HepG2 (cell line): ENCODE measurements around the gene PSD. TPM values are rescaled to one million over a fixed set of nuclear protein-coding genes. Genes with fewer than 3 reads are reported as not detected.

Experiments
- ATAC-seq: fragments of 200-7000 bp; cut with Tn5 transposase; 3 replicates; pipeline ENCODE4 v1.9.1; 2020; ENCODE audit warnings: mild to moderate bottlenecking, moderate library complexity
- BruUV-seq: library from RNA; stranded (reverse); fragments of 400-500 nt; replicated peaks from 2 replicates; lab custom pipeline; 2021; lab: Mats Ljungman, UMichigan
- CTCF ChIA-PET: fragments of 300-600 bp; formaldehyde crosslinking; extraction: SDS; loops from one replicate; lab custom pipeline; 2021; ENCODE audit warnings: low total read pairs, inconsistent platforms, low intra/inter-chr PET ratio; lab: Yijun Ruan, JAX
- POLR2A ChIA-PET: fragments of 350-600 bp; sonication (Branson Sonifier 250); formaldehyde crosslinking; loops from one replicate; lab custom pipeline; 2020; ENCODE audit warnings: antibody characterized with exemption, inconsistent platforms; lab: Yijun Ruan, JAX
- DNase-seq: peaks from one replicate; pipeline ENCODE4 v3.0.0-alpha.2; 2015; ENCODE audit warnings: low spot score
- FAIRE-seq: peaks from 3 replicates; lab custom pipeline; 2011; peaks lifted over from hg19 to GRCh38; lab: Jason Lieb, UNC
- H2AFZ ChIP-seq: one replicate; pipeline ENCODE4 v1.6.1; 2011; ENCODE audit warnings: low read length, inconsistent platforms
- H3K27ac ChIP-seq: fragments of 300-600 bp; 3 replicates; pipeline ENCODE4 v1.8.0; 2011; ENCODE audit warnings: mixed run types, mild to moderate bottlenecking, mixed read lengths, low read length, inconsistent platforms; ENCODE audit not compliant: insufficient read depth; ENCODE audit errors: extremely low read length
- H3K27me3 ChIP-seq, 2 experiments: fragments of 200-600 bp in 1 of 2; 2 replicates in 1 of 2; 3 replicates in 1 of 2; pipeline versions ENCODE4 v1.6.0 to v1.8.0; 2011; ENCODE audit warnings: low read length in 2 of 2, mild to moderate bottlenecking in 2 of 2, moderate library complexity in 2 of 2, inconsistent platforms in 1 of 2; ENCODE audit not compliant: insufficient read depth in 2 of 2, control insufficient read depth in 1 of 2
- H3K36me3 ChIP-seq, 2 experiments: fragments of 200-600 bp in 1 of 2; replicated peaks in 1 of 2; 2 replicates in 1 of 2; 3 replicates in 1 of 2; pipeline versions ENCODE4 v1.5.1 to v1.8.0; 2011; ENCODE audit warnings: low read length in 2 of 2, inconsistent platforms in 1 of 2; ENCODE audit not compliant: insufficient read depth in 2 of 2, control insufficient read depth in 1 of 2
- H3K4me1 ChIP-seq: 2 replicates; pipeline ENCODE4 v1.5.1; 2012; ENCODE audit warnings: low read length, inconsistent platforms; ENCODE audit not compliant: insufficient read depth
- H3K4me2 ChIP-seq: 2 replicates; pipeline ENCODE4 v1.6.0; 2011; ENCODE audit warnings: low read depth, low read length, inconsistent platforms
- H3K4me3 ChIP-seq, 3 experiments: fragments of 200-600 bp in 1 of 3; sonication (generic), shearing (Covaris generic) in 1 of 3; replicated peaks in 1 of 3; 2 replicates each; pipeline ENCODE4 v1.5.1; 2011 to 2016; ENCODE audit warnings: low read length in 3 of 3, inconsistent platforms in 2 of 3, low read depth in 2 of 3, mild to moderate bottlenecking in 2 of 3, control low read depth in 1 of 3, mixed read lengths in 1 of 3; ENCODE audit not compliant: insufficient read depth in 1 of 3
- H3K79me2 ChIP-seq: one replicate; pipeline ENCODE4 v1.6.1; 2011; ENCODE audit warnings: low read length, inconsistent platforms; ENCODE audit not compliant: insufficient read depth
- H3K9ac ChIP-seq: 2 replicates; pipeline ENCODE4 v1.6.0; 2011; ENCODE audit warnings: mild to moderate bottlenecking, low read depth, low read length, inconsistent platforms; ENCODE audit not compliant: insufficient read depth
- H3K9me3 ChIP-seq: 2 replicates; pipeline ENCODE4 v1.5.1; 2012; ENCODE audit warnings: mild to moderate bottlenecking, low read length
- H4K20me1 ChIP-seq: 2 replicates; pipeline ENCODE4 v1.6.0; 2011; ENCODE audit warnings: inconsistent platforms, mild to moderate bottlenecking, low read length, moderate library complexity; ENCODE audit not compliant: insufficient read depth
- CC2D1A ChIP-seq: sonication (generic); formaldehyde crosslinking; IDR thresholded peaks from 2 replicates; pipeline ENCODE4 v1.8.1; 2023; ENCODE audit warnings: mild to moderate bottlenecking, missing genetic modification reagents
- CHD2 ChIP-seq: IDR thresholded peaks from 2 replicates; pipeline ENCODE4 v1.6.1; 2011; ENCODE audit warnings: low read depth, low read length, improper control_type of control experiment
- FOSL2 ChIP-seq: sonication (generic); formaldehyde crosslinking; IDR thresholded peaks from 2 replicates; pipeline ENCODE4 v1.4.0; 2020; ENCODE audit warnings: missing genetic modification reagents
- HNRNPUL1 ChIP-seq: fragments of 200-400 bp; formaldehyde crosslinking; IDR thresholded peaks from 2 replicates; pipeline ENCODE4 v1.6.1; 2017; ENCODE audit warnings: low read depth, mild to moderate bottlenecking, low read length, moderate library complexity
- MBNL3 ChIP-seq: fragments of 250-450 bp; sonication (Bioruptor Pico); conservative IDR thresholded peaks from 2 replicates; pipeline ENCODE4 v1.8.0; 2022; ENCODE audit warnings: mild to moderate bottlenecking, inconsistent platforms
- PTBP1 ChIP-seq: fragments of 200-400 bp; formaldehyde crosslinking; IDR thresholded peaks from 2 replicates; pipeline ENCODE4 v1.6.1; 2018; ENCODE audit warnings: low read length, low read depth; ENCODE audit not compliant: poor library complexity, severe bottlenecking
- RBM39 ChIP-seq: fragments of 200-400 bp; formaldehyde crosslinking; IDR thresholded peaks from one replicate; pipeline ENCODE4 v1.6.1; 2018; ENCODE audit warnings: antibody characterized with exemption, mild to moderate bottlenecking, low read depth, low read length; ENCODE audit not compliant: poor library complexity, severe bottlenecking
- RELA ChIP-seq: sonication (generic); formaldehyde crosslinking; IDR thresholded peaks from 2 replicates; pipeline ENCODE4 v1.4.0; 2020; ENCODE audit warnings: missing genetic modification reagents
- TFAP4 ChIP-seq: sonication (generic); IDR thresholded peaks from 2 replicates; pipeline ENCODE4 v1.6.1; 2016; ENCODE audit warnings: low read depth, borderline replicate concordance
- ZBTB38 ChIP-seq: sonication (generic); formaldehyde crosslinking; IDR thresholded peaks from 2 replicates; pipeline ENCODE4 v1.5.1; 2020; ENCODE audit warnings: mild to moderate bottlenecking, missing genetic modification reagents
- ZBTB46 ChIP-seq: sonication (generic); formaldehyde crosslinking; IDR thresholded peaks from 2 replicates; pipeline ENCODE4 v1.4.0; 2020; ENCODE audit warnings: mild to moderate bottlenecking, missing genetic modification reagents, borderline replicate concordance
- ZNF101 ChIP-seq: sonication (generic); formaldehyde crosslinking; IDR thresholded peaks from 2 replicates; pipeline ENCODE4 v1.4.0; 2020; ENCODE audit warnings: mild to moderate bottlenecking, low read depth, missing genetic modification reagents, borderline replicate concordance
- ZNF335 ChIP-seq: sonication (generic); formaldehyde crosslinking; IDR thresholded peaks from 2 replicates; pipeline ENCODE4 v1.4.0; 2020; ENCODE audit warnings: missing genetic modification reagents
- ZNF576 ChIP-seq: sonication (generic); formaldehyde crosslinking; IDR thresholded peaks from 2 replicates; pipeline ENCODE4 v1.4.0; 2020; ENCODE audit warnings: mild to moderate bottlenecking, missing genetic modification reagents
- ZNF766 ChIP-seq: sonication (generic); formaldehyde crosslinking; IDR thresholded peaks from 2 replicates; pipeline ENCODE4 v1.5.0; 2020; ENCODE audit warnings: missing genetic modification reagents, borderline replicate concordance
- ZXDC ChIP-seq: sonication (generic); formaldehyde crosslinking; IDR thresholded peaks from 2 replicates; pipeline ENCODE4 v1.5.0; 2020; ENCODE audit warnings: mild to moderate bottlenecking, missing genetic modification reagents
- WGBS: methylation state at CpG from one replicate; pipeline ENCODE4 v1.1.6; 2017; ENCODE audit warnings: low lambda C conversion rate; 5-methylcytosine and 5-hydroxymethylcytosine counted together
- in situ Hi-C: cut with HindIII; loops from 2 replicates; pipeline ENCODE4 v1.10.0; 2017; ENCODE audit warnings: low pct_unique_long_range_greater_than_20kb; ENCODE audit not compliant: extremely low pct_ligation_motif_present
- intact Hi-C: fragments of 100-400 bp; cut with micrococcal nuclease; formaldehyde crosslinking; loops from one replicate; pipeline ENCODE4 v1.10.0; 2022; ENCODE audit not compliant: unreplicated experiment
- polyA plus RNA-seq, 8 experiments: library from polyadenylated mRNA; depleted of rRNA in 3 of 8; stranded (reverse) in 7 of 8; unstranded in 1 of 8; fragments of >200 nt; fragmentation: Illumina TruSeq in 4 of 8; extraction: Trizol in 4 of 8; gene quantifications; 2 replicates each; pipeline versions ENCODE4 v1.2.1 to v1.2.3, GENCODE V29; 2011 to 2016; ENCODE audit warnings: low read depth in 4 of 8, missing spikeins in 1 of 8, mixed read lengths in 1 of 8; ENCODE audit not compliant: insufficient read depth in 1 of 8
- total RNA-seq, 5 experiments: library from RNA; depleted of rRNA; stranded (reverse); fragments of >200 nt; fragmentation: Illumina TruSeq; extraction: Trizol; gene quantifications; 2 replicates each; pipeline ENCODE4 v1.2.3, GENCODE V29; 2016; ENCODE audit warnings: low read depth in 1 of 5

Gene PSD
- total and polyA plus RNA-seq, 2 of the 13 experiments (the other 11 are each of a cell fraction or from before 2014, with no cell fraction given) = 0.35 to 0.58 TPM

- H3K27ac ChIP-seq = no peak overlapping the region
- no peak overlapping the region for H3K4me3 ChIP-seq
- no TSS peak for BruUV-seq
- FAIRE-seq = no peak
- no peak overlapping the region for H3K4me2 ChIP-seq
- H3K36me3 ChIP-seq = peaks cover 1 to 14% of the 10 kb centered on the region in 2 experiments; a peak in 3 of 5 replicates
- H3K9me3 ChIP-seq = no peaks in the 10 kb centered on the region
- no peak overlapping the region for H3K9ac ChIP-seq
- CTCF ChIA-PET = no interaction called here
- H3K79me2 ChIP-seq = no peaks in the 10 kb centered on the region
- no peak for DNase-seq
- H4K20me1 ChIP-seq = no peaks in the 10 kb centered on the region
- POLR2A ChIA-PET = interaction anchor here (5.3 kb wide), 1 partner anchor 10 kb away, joined by 135 read pairs; the partner anchor contains the start of gene CUEDC2
- intact Hi-C loops = loop anchor here (5.0 kb wide), 1 partner anchor 53 kb away; no protein-coding TSS in a partner anchor
- peaks cover 20% of the 10 kb centered on the region for H3K4me1 ChIP-seq
- H2AFZ ChIP-seq = no peak overlapping the region
- no peak for ATAC-seq
- 80% methylated on average over 8 of the region's 9 CpGs for WGBS
- in situ Hi-C loops = loop anchor here (5.0 kb wide), 1 partner anchor 38 kb away; no protein-coding TSS in a partner anchor
- no peaks in the 10 kb centered on the region for H3K27me3 ChIP-seq
- TF ChIP-seq ZNF335 (CRISPR knock-in tag) (no peak), ZNF101 (CRISPR knock-in tag) (no peak), RBM39 (no peak), FOSL2 (CRISPR knock-in tag) (no peak), RELA (CRISPR knock-in tag) (no peak), ZBTB38 (CRISPR knock-in tag) (no peak), ZBTB46 (no peak), ZXDC (CRISPR knock-in tag) (no peak), ZNF766 (CRISPR knock-in tag) (no peak), CC2D1A (no peak), PTBP1 (no peak), ZNF576 (no peak), TFAP4 (no peak), MBNL3 (CRISPR knock-in tag) (no peak), HNRNPUL1 (no peak), CHD2 (no peak)
These were observed 5.6 kb upstream of the PSD start for GRCh38 chr10:102424145-102424544.
